OCI-LY1 (cell line): Measurements from ENCODE around the gene SHISA4.

Source experiments
- H2AFZ ChIP-seq: fragments of 200-600 bp; sonication (generic), shearing (Covaris generic); 2 replicates; pipeline ENCODE4 v1.6.0; 2014; ENCODE audit warnings: antibody characterized with exemption, mild to moderate bottlenecking, low read length
- H3F3A ChIP-seq: fragments of 200-600 bp; sonication (generic), shearing (Covaris generic); 2 replicates; pipeline ENCODE4 v1.6.0; 2014; ENCODE audit warnings: mild to moderate bottlenecking, antibody characterized with exemption, low read length, moderate library complexity; ENCODE audit not compliant: insufficient read depth
- H3K27ac ChIP-seq: fragments of 200-600 bp; sonication (generic); 2 replicates; pipeline ENCODE4 v1.5.1; 2014; ENCODE audit warnings: low read length, mixed run types, mild to moderate bottlenecking, low read depth; ENCODE audit not compliant: poor library complexity, severe bottlenecking
- H3K27me3 ChIP-seq: fragments of 200-600 bp; sonication (generic); 2 replicates; pipeline ENCODE4 v1.6.0; 2014; ENCODE audit warnings: antibody characterized with exemption, mild to moderate bottlenecking, low read length, moderate library complexity; ENCODE audit not compliant: insufficient read depth
- H3K36me3 ChIP-seq: fragments of 200-600 bp; sonication (generic); 2 replicates; pipeline ENCODE4 v1.6.1; 2014; ENCODE audit warnings: mild to moderate bottlenecking, antibody characterized with exemption, low read length, moderate library complexity, mixed read lengths; ENCODE audit not compliant: insufficient read depth
- H3K4me1 ChIP-seq: fragments of 200-600 bp; sonication (generic); 2 replicates; pipeline ENCODE4 v1.5.1; 2014; ENCODE audit warnings: mild to moderate bottlenecking, low read length, moderate library complexity; ENCODE audit not compliant: insufficient read depth, severe bottlenecking
- H3K4me2 ChIP-seq: fragments of 200-600 bp; sonication (generic), shearing (Covaris generic); 2 replicates; pipeline ENCODE4 v1.6.1; 2014; ENCODE audit warnings: low read length
- H3K4me3 ChIP-seq: fragments of 200-600 bp; sonication (generic); 2 replicates; pipeline ENCODE4 v1.5.1; 2014; ENCODE audit warnings: low read length, low read depth, mild to moderate bottlenecking, mixed read lengths; ENCODE audit not compliant: poor library complexity, severe bottlenecking
- H3K79me2 ChIP-seq: fragments of 200-600 bp; shearing (Covaris generic); 2 replicates; pipeline ENCODE4 v1.6.1; 2016; ENCODE audit warnings: mixed run types, low read length, mixed read lengths; ENCODE audit not compliant: insufficient read depth
- H3K9ac ChIP-seq: fragments of 200-600 bp; sonication (generic), shearing (Covaris generic); 2 replicates; pipeline ENCODE4 v1.6.1; 2014; ENCODE audit warnings: mild to moderate bottlenecking, low read length, mixed read lengths
- H3K9me2 ChIP-seq: fragments of 200-600 bp; sonication (generic), shearing (Covaris generic); 2 replicates; pipeline ENCODE4 v1.6.1; 2014; ENCODE audit warnings: low read depth, mild to moderate bottlenecking, low read length, mixed read lengths
- H3K9me3 ChIP-seq: fragments of 200-600 bp; shearing (Covaris generic); 2 replicates; pipeline ENCODE4 v1.6.1; 2014; ENCODE audit warnings: low read length, mixed read lengths
- H4K20me1 ChIP-seq: fragments of 200-600 bp; sonication (generic), shearing (Covaris generic); 2 replicates; pipeline ENCODE4 v1.6.0; 2016; ENCODE audit warnings: mild to moderate bottlenecking, low read length; ENCODE audit not compliant: insufficient read depth
- CTCF ChIP-seq: fragments of 200-600 bp; sonication (generic), shearing (Covaris generic); IDR thresholded peaks from 2 replicates; pipeline ENCODE4 v1.5.1; 2017; ENCODE audit warnings: mild to moderate bottlenecking, antibody characterized with exemption, low read length, moderate library complexity, mixed read lengths
- EZH2 ChIP-seq: fragments of 200-600 bp; sonication (generic), shearing (Covaris generic); IDR thresholded peaks from 2 replicates; pipeline ENCODE4 v1.8.0; 2017; ENCODE audit warnings: borderline replicate concordance, mixed run types, mild to moderate bottlenecking, antibody characterized with exemption, low read length, moderate library complexity, mixed read lengths

The SHISA4 gene

DNA sequence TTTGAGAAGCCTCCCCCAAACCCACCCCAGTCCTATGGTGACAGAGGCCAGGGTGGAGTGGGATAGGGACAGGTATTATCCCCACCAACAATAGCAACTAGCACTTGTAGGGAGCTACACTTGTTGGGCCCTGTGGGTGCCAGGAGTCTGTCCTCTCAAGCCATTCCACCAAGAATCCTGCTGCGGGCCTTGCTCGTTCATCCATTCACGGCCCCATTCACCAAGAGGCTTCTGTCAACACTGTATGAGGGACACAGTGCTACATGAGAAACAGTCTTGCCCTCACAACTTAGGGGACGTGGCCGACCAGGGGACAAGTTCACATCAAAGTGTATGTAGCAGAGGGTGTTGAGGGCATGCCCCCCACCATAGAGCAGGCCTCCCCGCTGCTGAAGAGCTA lies 18.9 kb downstream of the SHISA4 start:
- Histone ChIP-seq H3K9ac (no peak overlapping the region), H3K9me2 (no peaks in the 10 kb centered on the region), H3K27me3 (0 out of 2 replicates have a peak, but pooled peaks cover 8% of the 10 kb centered on the region), H3K4me2 (no peak overlapping the region), H3K4me3 (no peak overlapping the region), H2AFZ (no peak overlapping the region), H3K36me3 (no peaks in the 10 kb centered on the region), H3K79me2 (no peaks in the 10 kb centered on the region), H4K20me1 (no peaks in the 10 kb centered on the region), H3K4me1 (no peaks in the 10 kb centered on the region), H3K9me3 (no peaks in the 10 kb centered on the region), H3F3A (no peaks in the 10 kb centered on the region), H3K27ac (no peak overlapping the region)
- TF ChIP-seq EZH2 (no peak), CTCF (no peak)

DNA sequence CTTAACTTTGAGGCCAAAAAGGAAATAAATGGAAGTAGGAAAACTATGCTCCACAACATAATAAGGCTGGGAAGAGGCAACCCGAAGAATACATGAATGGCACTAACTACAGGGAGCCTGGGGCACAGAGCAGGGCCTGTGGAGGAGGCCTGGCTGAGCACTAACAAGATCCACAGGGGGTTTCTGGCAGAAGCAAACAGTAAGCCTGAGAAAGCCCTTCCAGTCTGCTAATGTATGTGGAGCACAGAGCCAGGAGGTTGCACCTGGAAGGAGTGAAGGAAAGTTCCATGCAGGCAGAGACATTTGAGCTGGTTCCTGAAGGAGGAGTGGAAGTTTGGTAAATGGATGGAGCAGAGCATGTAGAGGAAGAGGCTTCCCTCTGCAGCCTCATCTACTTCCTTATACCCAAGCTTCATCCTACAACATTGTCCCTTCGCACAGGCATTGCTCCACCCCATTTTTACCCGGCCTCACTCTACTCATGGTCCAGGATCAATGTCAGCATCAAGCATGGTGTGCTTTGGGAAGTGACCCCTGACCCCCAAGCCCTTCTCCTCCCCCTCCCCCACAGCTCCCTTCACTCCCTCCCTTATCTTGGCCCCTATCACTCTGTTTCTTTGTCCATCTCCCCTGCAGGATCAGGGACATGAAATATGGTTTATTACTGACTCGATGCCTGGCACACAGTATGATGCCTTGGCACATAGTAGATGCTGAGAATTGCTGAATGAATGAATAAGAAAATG lies 23.3 kb downstream of the SHISA4 start:
- no peak overlapping the region for H3K9ac ChIP-seq
- H3K36me3 ChIP-seq = no peaks in the 10 kb centered on the region
- H3F3A ChIP-seq = no peaks in the 10 kb centered on the region
- no peaks in the 10 kb centered on the region for H4K20me1 ChIP-seq
- no peak overlapping the region for H2AFZ ChIP-seq
- no peaks in the 10 kb centered on the region for H3K9me3 ChIP-seq
- no peak overlapping the region for H3K27ac ChIP-seq
- no peak overlapping the region for H3K4me2 ChIP-seq
- no peaks in the 10 kb centered on the region for H3K79me2 ChIP-seq
- no peaks in the 10 kb centered on the region for H3K4me1 ChIP-seq
- H3K9me2 ChIP-seq = no peaks in the 10 kb centered on the region
- no peak overlapping the region for H3K4me3 ChIP-seq
- H3K27me3 ChIP-seq = peaks cover 8% of the 10 kb centered on the region; the same call in 1 of the 2 replicates
- TF ChIP-seq EZH2 (no peak), CTCF (no peak)

DNA sequence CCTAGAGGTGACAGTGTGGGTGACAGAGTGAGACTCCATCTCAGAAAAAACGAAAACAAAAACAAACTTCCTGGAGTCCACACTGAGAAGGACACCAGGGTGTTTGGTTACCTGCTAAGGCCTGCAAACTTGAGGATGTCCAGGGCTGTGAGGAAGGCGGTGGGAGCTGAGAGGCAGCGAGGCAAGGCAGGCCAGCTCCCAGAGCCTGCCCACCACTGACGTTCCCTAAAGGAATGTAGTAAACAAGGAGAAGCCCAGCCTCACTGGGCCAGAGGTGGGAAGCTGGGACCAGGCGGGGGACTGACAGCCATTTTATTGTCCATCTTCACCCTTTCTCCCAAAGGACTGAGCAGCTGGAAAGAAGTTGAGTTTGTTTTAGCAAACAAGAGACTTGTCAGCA lies 24.1 kb downstream of the SHISA4 start:
- TF ChIP-seq EZH2 = no peak
- no peak for TF ChIP-seq CTCF
- Histone ChIP-seq H3F3A (no peaks in the 10 kb centered on the region), H3K36me3 (no peaks in the 10 kb centered on the region), H4K20me1 (no peaks in the 10 kb centered on the region), H3K79me2 (no peaks in the 10 kb centered on the region), H3K9me3 (no peaks in the 10 kb centered on the region), H3K4me3 (no peak overlapping the region), H3K4me1 (no peaks in the 10 kb centered on the region), H3K27ac (no peak overlapping the region), H3K27me3 (peaks cover 8% of the 10 kb centered on the region; the same call in 1 of the 2 replicates), H3K9me2 (no peaks in the 10 kb centered on the region), H2AFZ (no peak overlapping the region), H3K9ac (no peak overlapping the region), H3K4me2 (no peak overlapping the region)
